GM21381 (cell line): ENCODE results near the gene USP12.
"Not testable (repeated sequence)": the region's sequence is repeated elsewhere in the genome, so short reads cannot be mapped to it uniquely, and the experiment has no call there.

Experiments used
- ATAC-seq: cut with Tn5 transposase; IDR thresholded peaks from one replicate; pipeline ENCODE4 v1.9.1; 2021; ENCODE audit warnings: mild to moderate bottlenecking, moderate library complexity; ENCODE audit not compliant: unreplicated experiment

The USP12 gene

GRCh38 chr13:27151798-27152599, 19.6 kb downstream of the USP12 start:
- no peak for ATAC-seq

- ATAC-seq = no peak
Observed at GRCh38 chr13:27149702-27150101, 21.9 kb downstream of the USP12 start.

DNA sequence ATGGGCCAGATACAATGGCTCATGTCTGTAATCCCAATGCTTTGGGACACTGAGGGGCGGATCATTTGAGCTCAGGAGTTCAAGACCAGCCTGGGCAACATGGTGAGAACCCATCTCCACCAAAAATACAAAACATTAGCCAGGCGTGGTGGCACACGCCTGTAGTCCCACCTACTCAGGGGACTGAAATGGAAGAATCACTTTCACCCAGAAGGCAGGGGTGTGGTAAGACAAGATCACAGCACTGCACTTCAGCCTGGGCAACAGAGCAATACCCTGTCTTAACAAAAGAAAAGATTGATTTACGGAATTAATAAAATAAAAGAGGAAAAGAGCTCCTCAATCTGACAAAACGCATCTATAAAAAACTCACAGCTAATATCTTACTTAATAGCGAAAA, 22.7 kb downstream of the USP12 start:
- no peak for ATAC-seq

DNA sequence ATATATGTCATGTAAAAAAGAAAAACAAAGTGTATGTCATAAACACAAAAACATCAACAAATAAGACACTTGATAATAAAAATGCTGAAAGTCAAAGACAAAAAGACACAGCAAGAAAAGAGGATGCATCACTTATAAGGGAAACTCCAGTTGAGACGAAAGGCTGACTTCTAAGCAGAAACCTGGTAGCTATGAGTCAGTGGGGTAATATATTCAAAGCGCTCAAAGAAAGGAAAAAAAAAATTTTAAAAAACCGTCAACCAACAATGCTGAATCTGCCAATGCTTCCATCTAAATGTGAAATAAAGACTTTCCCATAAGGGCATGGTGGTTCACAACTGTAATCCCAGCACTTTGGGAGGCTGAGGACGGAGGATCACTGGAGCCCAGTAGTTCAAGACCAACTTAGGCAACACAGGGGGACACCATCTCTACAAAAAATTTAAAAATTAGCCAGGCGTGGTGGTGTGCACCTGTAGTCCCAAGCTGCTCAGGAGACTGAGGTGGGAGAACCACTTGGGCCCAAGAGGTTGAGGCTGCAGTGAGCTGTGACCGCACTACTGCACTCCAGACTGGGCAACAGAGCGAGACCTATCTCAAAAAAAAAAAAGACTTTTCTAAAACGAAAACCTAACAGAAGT, 24.0 kb downstream of the USP12 start:
- ATAC-seq = peak; percentile 55

DNA sequence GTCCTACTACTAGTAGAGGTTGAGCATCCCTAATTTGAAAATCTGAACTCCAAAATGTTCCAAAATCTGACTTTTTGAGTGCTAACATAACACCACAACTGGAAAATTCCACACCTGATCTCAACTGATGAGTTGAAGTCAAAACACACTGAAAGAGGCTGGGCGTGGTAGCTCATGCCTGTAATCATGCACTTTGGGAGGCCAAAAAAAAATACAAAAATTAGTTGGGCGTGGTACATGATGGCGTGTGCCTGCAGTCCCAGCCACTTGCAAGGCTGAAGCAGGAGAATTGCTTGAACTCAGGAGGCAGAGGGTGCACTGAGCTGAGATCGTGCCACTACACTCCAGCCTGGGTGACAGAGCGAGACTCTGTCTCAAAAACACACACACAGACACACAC, 29.9 kb downstream of the USP12 start:
- no peak for ATAC-seq

DNA sequence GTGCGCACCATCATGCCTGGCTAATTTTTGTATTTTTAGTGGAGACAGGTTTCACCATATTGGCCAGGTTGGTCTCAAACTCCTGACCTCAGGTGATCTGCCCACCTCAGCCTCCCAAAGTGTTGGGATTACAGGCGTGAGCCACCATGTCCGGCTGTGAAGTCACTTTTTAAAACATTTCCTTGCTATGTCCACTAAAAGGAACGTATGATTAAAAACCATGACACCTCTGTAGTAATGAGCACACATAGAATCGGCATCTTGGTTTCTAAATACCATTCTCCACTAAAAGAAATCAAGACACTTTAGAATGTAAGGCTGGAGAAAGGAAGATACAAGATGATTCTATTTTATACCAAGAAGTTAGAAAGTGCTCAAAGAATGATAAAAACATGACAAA, 30.5 kb downstream of the USP12 start:
- not testable (repeated sequence) for ATAC-seq

GRCh38 chr13:27140060-27140459, 31.6 kb downstream of the USP12 start:
- no peak for ATAC-seq

- no peak for ATAC-seq
Observed at GRCh38 chr13:27139565-27139964, 32.0 kb downstream of the USP12 start.

DNA sequence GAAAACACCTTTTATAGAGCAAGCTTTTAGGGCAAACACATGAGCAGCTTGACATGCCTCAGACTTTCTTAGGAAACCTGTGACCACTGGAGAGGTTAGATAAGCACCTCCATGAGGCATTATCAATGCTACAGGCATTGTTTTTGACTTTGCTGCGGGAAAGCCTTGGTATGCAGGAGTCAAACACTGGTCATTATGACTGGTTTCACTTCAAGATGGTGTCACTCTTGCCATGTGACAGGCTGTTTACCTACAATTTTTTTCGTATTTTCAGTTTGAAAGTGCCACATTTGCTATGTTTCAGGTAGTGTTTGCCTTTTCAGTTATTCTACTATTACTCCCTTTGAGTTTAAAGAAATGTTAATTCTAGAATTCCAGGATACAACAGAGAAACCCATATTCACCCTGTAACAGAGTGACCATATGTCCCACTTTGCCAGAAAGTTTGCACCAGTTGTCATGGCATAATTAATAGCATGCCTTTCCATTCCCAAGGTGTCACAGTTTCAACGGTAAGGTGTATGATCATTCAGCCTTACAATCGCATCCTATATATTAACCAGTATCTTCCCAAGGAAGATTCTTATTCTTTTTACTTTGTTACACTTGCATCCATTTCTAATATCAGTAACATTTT, 33.0 kb downstream of the USP12 start:
- ATAC-seq = no peak

GRCh38 chr13:27137759-27138158, 33.9 kb downstream of the USP12 start:
- ATAC-seq = no peak

DNA sequence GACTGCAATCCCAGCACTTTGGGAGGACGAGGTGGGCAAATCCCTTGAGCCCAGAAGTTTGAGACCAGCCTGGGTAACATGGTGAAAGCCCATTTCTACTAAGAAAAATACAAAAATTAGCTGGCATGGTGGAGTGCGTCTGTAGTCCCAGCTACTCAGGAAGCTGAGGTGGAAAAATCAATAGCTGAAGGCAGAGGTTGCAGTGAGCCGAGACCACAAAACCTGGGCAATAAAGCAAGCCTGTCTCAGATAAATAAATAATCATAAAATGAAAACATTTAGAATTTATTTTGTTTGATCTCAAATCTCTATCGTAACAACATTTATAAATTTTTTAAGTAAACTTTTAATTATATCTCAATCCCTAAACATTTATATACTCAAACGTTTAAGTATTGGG, 36.6 kb downstream of the USP12 start:
- no peak for ATAC-seq

DNA sequence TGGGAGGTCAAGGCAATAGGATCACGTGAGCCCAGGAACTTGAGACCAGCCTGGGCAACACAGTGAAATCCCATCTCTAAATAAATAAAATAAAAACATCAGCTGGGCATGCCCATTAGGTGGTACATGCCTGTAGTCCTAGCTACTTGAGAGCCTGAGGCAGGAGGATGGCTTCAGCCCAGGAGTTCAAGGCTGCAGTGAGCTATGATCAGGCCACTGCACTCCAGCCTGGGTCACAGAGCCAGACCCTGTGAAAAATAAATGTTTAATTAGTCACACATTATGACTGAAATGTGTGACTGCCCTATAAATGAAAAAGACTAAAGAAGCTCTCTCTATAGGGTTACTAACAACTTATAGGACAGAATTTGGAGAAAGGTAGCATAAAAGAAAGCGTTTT, 37.7 kb downstream of the USP12 start:
- no peak for ATAC-seq

GRCh38 chr13:27132538-27132937, 39.1 kb downstream of the USP12 start:
- no peak for ATAC-seq

DNA sequence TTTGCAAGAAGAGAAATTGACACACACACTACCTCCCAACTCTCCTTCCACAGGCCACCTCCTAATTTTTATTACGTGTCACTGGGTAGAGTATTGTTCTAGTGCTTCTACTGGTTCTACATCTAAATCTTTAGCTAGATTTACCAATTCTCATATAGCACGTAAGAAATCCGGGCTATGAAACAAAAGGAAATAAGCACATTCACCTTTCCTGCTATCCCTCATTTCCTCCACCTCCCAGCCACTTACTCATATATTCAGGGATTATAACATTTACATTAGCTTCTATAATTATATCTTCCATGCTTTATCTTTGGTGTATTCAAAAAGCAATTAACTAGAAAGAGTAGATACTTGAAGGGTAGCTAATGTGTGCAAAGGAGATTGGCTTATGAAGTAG, 39.7 kb downstream of the USP12 start:
- ATAC-seq = no peak

- ATAC-seq = peak; percentile 89
Observed at GRCh38 chr13:27130979-27131623, 40.5 kb downstream of the USP12 start.

GRCh38 chr13:27130223-27130978, 41.2 kb downstream of the USP12 start:
- ATAC-seq = no peak

GRCh38 chr13:27128825-27129627, 42.6 kb downstream of the USP12 start:
- ATAC-seq = no peak

GRCh38 chr13:27126859-27127258, 44.8 kb downstream of the USP12 start:
- ATAC-seq = no peak

- no peak for ATAC-seq
Observed at GRCh38 chr13:27125357-27126282, 46.0 kb downstream of the USP12 start.
